DMS153 treated with DMSO at 0.1 percent for 48 hours (cell line): Measurements from ENCODE around the gene TMEM131.
"Not testable (repeated sequence)": the region's sequence is repeated elsewhere in the genome, so short reads cannot be mapped to it uniquely, and the experiment has no call there.

Experiments used
- DNase-seq: peaks from one replicate; lab custom pipeline; 2025; ENCODE audit not compliant: unreplicated experiment; lab: John Stamatoyannopoulos, UW

TMEM131 gene

GRCh38 chr2:97995734-97996624, at the start of gene TMEM131:
TSS of gene TMEM131 (minus strand) at chr2:97995948. CDS start at chr2:97995662, 286 bp downstream.
- peak; percentile 95 for DNase-seq

- not testable (repeated sequence) for DNase-seq
Observed at GRCh38 chr2:98044730-98045129, 49.0 kb upstream of the TMEM131 start.

GRCh38 chr2:98043101-98043500, 47.4 kb upstream of the TMEM131 start:
- no peak for DNase-seq

- DNase-seq: no peak
Observed at GRCh38 chr2:98040331-98040939, 44.7 kb upstream of the TMEM131 start.

GRCh38 chr2:98039085-98039756, 43.5 kb upstream of the TMEM131 start:
- DNase-seq: no peak

- no peak for DNase-seq
Observed at GRCh38 chr2:98037666-98038336, 42.1 kb upstream of the TMEM131 start.

- no peak for DNase-seq
Observed at GRCh38 chr2:98037206-98037605, 41.5 kb upstream of the TMEM131 start.

GRCh38 chr2:98036349-98037000, 40.7 kb upstream of the TMEM131 start:
- DNase-seq: no peak

GRCh38 chr2:98034745-98035144, 39.0 kb upstream of the TMEM131 start:
- DNase-seq: no peak

- DNase-seq: no peak
Observed at GRCh38 chr2:98032086-98032485, 36.3 kb upstream of the TMEM131 start.

GRCh38 chr2:98029718-98030222, 34.0 kb upstream of the TMEM131 start:
- no peak for DNase-seq

GRCh38 chr2:98028931-98029717, 33.4 kb upstream of the TMEM131 start:
- DNase-seq: no peak

- no peak for DNase-seq
Observed at GRCh38 chr2:98028101-98028561, 32.4 kb upstream of the TMEM131 start.

GRCh38 chr2:98027538-98027937, 31.8 kb upstream of the TMEM131 start:
- no peak for DNase-seq

GRCh38 chr2:98026927-98027522, 31.3 kb upstream of the TMEM131 start:
- DNase-seq: no peak

GRCh38 chr2:98026292-98026691, 30.5 kb upstream of the TMEM131 start:
- no peak for DNase-seq

- no peak for DNase-seq
Observed at GRCh38 chr2:98025481-98026037, 29.8 kb upstream of the TMEM131 start.

GRCh38 chr2:98022067-98022466, 26.3 kb upstream of the TMEM131 start:
- not testable (repeated sequence) for DNase-seq
